Neutrophil (primary cell): Measurements from ENCODE around the gene TEX38.

Experiments used
- H3K27ac ChIP-seq: fragments of 200-600 bp; sonication (generic); 2 replicates; pipeline ENCODE4 v1.5.1; 2016; ENCODE audit warnings: mild to moderate bottlenecking, moderate library complexity
- H3K27me3 ChIP-seq: fragments of 200-600 bp; sonication (generic); 2 replicates; pipeline ENCODE4 v1.6.0; 2016; ENCODE audit warnings: mild to moderate bottlenecking
- H3K36me3 ChIP-seq: fragments of 200-600 bp; sonication (generic); 2 replicates; pipeline ENCODE4 v1.5.1; 2017
- H3K4me1 ChIP-seq, 2 experiments: fragments of 200-600 bp in 1 of 2; sonication (generic) in 1 of 2; 1 replicate in 1 of 2; 2 replicates in 1 of 2; pipeline versions ENCODE4 v1.5.1 to v1.6.1; 2013 to 2016; ENCODE audit warnings: low read depth in 1 of 2, low read length in 1 of 2, mild to moderate bottlenecking in 1 of 2, moderate library complexity in 1 of 2; ENCODE audit not compliant: control insufficient read depth in 1 of 2, insufficient read depth in 1 of 2
- H3K4me3 ChIP-seq, 2 experiments: fragments of 200-600 bp in 1 of 2; sonication (generic) in 1 of 2; 1 replicate in 1 of 2; 2 replicates in 1 of 2; pipeline ENCODE4 v1.5.1; 2013 to 2016; ENCODE audit warnings: low read depth in 1 of 2, low read length in 1 of 2, mild to moderate bottlenecking in 1 of 2, moderate library complexity in 1 of 2
- H3K9me3 ChIP-seq: fragments of 200-600 bp; sonication (generic); 2 replicates; pipeline ENCODE4 v1.5.1; 2016
- TF ChIP-seq, protein P1 (sequence below): fragments of 200-600 bp; sonication (generic); IDR thresholded peaks from 2 replicates; pipeline ENCODE4 v1.5.1; 2016; ENCODE audit warnings: antibody characterized with exemption

Gene TEX38

DNA sequence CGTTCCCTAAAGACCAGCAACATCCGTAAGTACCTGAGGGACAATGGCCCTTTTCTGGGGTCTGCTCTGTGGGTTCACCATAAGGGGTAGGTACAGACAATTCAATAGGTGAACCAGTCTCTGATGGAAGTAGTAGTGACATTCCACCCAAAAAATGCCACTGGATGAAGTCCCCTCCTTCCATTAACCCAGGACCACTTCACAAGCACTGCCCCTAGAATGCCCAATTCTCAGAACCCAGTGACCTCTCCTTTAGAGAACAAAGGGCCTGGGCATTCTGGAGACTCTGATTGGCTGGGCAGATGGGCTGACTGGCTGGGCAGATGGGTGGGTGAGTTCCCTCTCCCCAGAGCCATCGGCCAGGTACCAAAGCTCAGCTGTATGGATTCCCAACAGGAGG, at the start of gene TEX38:
TSS of gene TEX38 (plus strand) at position 301 of the 400 bp plus-strand sequence. CDS start at position 382, 81 bp downstream.
- TF ChIP-seq, protein P1, sequence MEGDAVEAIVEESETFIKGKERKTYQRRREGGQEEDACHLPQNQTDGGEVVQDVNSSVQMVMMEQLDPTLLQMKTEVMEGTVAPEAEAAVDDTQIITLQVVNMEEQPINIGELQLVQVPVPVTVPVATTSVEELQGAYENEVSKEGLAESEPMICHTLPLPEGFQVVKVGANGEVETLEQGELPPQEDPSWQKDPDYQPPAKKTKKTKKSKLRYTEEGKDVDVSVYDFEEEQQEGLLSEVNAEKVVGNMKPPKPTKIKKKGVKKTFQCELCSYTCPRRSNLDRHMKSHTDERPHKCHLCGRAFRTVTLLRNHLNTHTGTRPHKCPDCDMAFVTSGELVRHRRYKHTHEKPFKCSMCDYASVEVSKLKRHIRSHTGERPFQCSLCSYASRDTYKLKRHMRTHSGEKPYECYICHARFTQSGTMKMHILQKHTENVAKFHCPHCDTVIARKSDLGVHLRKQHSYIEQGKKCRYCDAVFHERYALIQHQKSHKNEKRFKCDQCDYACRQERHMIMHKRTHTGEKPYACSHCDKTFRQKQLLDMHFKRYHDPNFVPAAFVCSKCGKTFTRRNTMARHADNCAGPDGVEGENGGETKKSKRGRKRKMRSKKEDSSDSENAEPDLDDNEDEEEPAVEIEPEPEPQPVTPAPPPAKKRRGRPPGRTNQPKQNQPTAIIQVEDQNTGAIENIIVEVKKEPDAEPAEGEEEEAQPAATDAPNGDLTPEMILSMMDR, result no peak
- Histone ChIP-seq H3K27me3 (no peaks in the 10 kb centered on the region), H3K27ac (no peak within 1 kb of the TSS), H3K4me1 (peaks cover 10 to 18% of the 10 kb centered on the region in 2 experiments), H3K36me3 (peaks cover 36% of the 10 kb centered on the region), H3K9me3 (no peaks in the 10 kb centered on the region), H3K4me3 (no peak within 1 kb of the TSS)

DNA sequence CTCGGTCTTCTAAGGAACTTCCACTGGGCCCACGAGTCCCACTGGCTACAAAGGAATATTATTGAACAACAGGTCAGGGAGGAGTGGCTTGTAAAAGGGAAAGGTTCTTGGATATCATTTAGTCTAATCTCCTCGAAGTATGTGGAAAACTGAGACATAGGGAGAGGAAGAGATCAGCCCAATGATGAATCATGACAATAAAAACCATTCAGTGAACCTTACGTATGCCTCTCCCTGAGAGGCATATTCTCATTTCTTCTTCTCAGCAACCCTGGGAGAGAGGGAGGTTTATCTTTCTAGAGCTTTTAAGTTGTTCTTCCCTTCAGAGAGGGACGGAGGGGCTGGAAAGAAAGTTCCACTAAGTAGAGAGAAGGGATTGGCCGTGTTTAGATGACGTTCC, 49.7 kb upstream of the TEX38 start:
- TF ChIP-seq, protein P1, result no peak
- peaks cover 4% of the 10 kb centered on the region in 2 experiments for H3K4me1 ChIP-seq
- H3K27ac ChIP-seq, result no peak overlapping the region
- no peaks in the 10 kb centered on the region for H3K27me3 ChIP-seq
- no peaks in the 10 kb centered on the region for H3K36me3 ChIP-seq
- H3K4me3 ChIP-seq, result no peak overlapping the region
- no peaks in the 10 kb centered on the region for H3K9me3 ChIP-seq

DNA sequence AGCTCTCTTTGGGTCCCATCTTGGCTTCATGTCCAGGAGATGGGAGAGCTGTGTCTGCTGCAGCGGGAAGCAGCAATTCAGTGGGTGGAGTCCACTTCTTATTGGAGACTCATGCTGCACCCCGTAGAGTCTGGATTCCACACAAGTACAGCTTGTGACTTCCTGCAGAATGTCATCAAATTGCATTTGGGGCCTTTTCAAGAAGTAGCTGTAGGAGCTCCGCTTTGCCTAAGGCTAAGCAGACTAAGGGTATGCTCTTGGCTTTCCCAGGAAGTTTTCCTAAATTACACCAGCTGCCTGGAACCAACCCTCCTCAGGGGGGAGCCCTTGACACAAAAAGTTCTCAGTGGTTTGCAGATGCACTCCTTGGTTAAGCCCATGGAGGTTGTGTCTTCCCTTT, 49.3 kb upstream of the TEX38 start:
- TF ChIP-seq, protein P1, result no peak
- no peaks in the 10 kb centered on the region for H3K9me3 ChIP-seq
- H3K36me3 ChIP-seq, result no peaks in the 10 kb centered on the region
- no peaks in the 10 kb centered on the region for H3K27me3 ChIP-seq
- no peak overlapping the region for H3K4me3 ChIP-seq
- no peaks in the 10 kb centered on the region for H3K4me1 ChIP-seq
- H3K27ac ChIP-seq, result no peak overlapping the region

- H3K27me3 ChIP-seq, result no peaks in the 10 kb centered on the region
- TF ChIP-seq, protein P1, result no peak
- H3K4me3 ChIP-seq, result no peak overlapping the region
- H3K9me3 ChIP-seq, result no peaks in the 10 kb centered on the region
- no peak overlapping the region for H3K27ac ChIP-seq
- no peaks in the 10 kb centered on the region for H3K36me3 ChIP-seq
- no peaks in the 10 kb centered on the region for H3K4me1 ChIP-seq
These were observed 47.7 kb upstream of the TEX38 start for GRCh38 chr1:46623743-46624644.

- TF ChIP-seq, protein P1, result no peak
- no peak overlapping the region for H3K27ac ChIP-seq
- H3K27me3 ChIP-seq, result no peaks in the 10 kb centered on the region
These were observed 40.9 kb upstream of the TEX38 start for GRCh38 chr1:46630719-46631118.

More at GRCh38 chr1:46630719-46631118, 40.9 kb upstream of the TEX38 start:
- H3K4me3 ChIP-seq, result no peak overlapping the region
- no peaks in the 10 kb centered on the region for H3K4me1 ChIP-seq
- H3K36me3 ChIP-seq, result peaks cover 45% of the 10 kb centered on the region
- H3K9me3 ChIP-seq, result no peaks in the 10 kb centered on the region
